Myocyte (in vitro differentiated cells): ENCODE measurements around the gene PHYH. TPM values are rescaled to one million over a fixed set of nuclear protein-coding genes. Genes with fewer than 3 reads are reported as not detected.

ENCODE experiments used
- DNase-seq: peaks from one replicate; pipeline ENCODE4 v3.0.0-alpha.2; 2012; ENCODE audit warnings: low read depth
- total RNA-seq: library from RNA; depleted of rRNA; stranded (reverse); fragments of >200 nt; gene quantifications from 2 replicates; pipeline ENCODE4 v1.2.3, GENCODE V29; 2014

PHYH gene
- total RNA-seq, 1 donor from 2014 or later = 54.7 TPM

DNA sequence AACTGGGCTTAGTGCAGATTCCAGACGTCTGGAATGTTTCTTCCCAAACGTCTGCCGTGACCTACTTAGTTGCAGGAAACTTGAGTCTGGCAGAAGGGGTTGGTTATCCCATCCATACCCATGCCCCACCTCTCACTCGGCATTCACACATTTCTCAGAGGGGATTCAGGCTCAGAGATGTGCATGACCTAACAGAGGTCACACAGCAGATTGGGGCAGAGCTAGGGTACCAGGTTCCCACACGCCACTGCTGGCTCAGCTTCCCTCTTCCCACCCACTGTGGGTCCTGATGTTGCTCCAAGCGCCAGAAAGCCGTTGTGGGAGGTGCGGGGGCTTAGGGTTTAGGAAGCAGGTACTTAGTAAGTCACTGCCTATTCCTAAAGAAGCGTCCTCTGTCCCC lies 68.7 kb downstream of the PHYH start:
- DNase-seq = no peak

Other genes with a start within 250 kb of the PHYH start
- gene OPTN, start 199.9 kb downstream of the PHYH start, total RNA-seq = 75.2 and 77.3 TPM in 2 replicates
- 0.05 and 0.10 TPM in 2 replicates for gene MCM10, start 138.5 kb downstream of the PHYH start, total RNA-seq
- gene UCMA, start 65.7 kb downstream of the PHYH start, total RNA-seq = not detected in 2 replicates
- gene SEPHS1, start 48.2 kb upstream of the PHYH start, total RNA-seq = 39.6 TPM in 2 replicates
- 5.8 and 11.2 TPM in 2 replicates for gene BEND7, start 228.9 kb upstream of the PHYH start, total RNA-seq